HG02884 (cell line): ENCODE measurements around the gene VANGL2.
A peak's percentile ranks its signal among the peaks of the same experiment; 100 is the strongest.

Experiments used
- ATAC-seq: cut with Tn5 transposase; IDR thresholded peaks from one replicate; pipeline ENCODE4 v1.9.1; 2021; ENCODE audit warnings: mild to moderate bottlenecking, moderate library complexity; ENCODE audit not compliant: unreplicated experiment

VANGL2 gene

DNA sequence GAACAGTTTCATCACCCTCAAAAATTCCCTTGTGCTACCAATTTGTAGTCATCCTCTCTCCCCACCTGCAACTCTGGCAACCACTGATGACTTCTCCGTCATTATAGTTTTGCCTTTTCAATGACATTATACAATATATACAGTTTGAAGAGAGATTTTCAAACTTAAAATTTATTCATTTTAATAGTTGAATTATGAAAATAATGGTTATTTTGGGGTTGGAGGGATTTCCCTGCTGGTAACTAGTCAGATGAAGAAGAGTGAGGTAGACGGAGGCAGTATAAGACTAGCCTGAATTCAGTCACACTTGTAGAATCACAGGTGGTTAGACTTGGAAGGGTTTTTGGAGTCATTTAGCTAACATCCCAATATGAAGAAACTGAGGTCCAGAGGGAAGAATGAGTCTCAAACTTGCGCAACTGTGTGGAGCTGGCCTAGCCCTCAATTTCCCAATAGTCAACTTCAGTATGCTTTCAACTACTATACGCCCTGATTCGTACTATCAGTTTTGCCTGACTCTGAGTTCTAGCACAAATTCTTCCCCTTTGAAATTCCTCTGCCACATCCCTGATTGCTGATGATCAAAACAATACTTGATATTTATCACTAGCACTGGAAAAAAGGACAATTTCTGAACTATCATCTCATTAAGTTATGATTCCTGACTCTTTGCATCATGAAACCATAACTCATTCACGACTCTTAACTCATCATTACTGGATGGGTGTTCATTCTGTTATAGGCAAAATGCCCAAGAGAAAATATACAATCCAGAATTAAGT is 54.2 kb downstream of the VANGL2 start:
- peak; percentile 44 for ATAC-seq

- ATAC-seq, result no peak
Measured at GRCh38 chr1:160455153-160455517, 54.8 kb downstream of the VANGL2 start.

DNA sequence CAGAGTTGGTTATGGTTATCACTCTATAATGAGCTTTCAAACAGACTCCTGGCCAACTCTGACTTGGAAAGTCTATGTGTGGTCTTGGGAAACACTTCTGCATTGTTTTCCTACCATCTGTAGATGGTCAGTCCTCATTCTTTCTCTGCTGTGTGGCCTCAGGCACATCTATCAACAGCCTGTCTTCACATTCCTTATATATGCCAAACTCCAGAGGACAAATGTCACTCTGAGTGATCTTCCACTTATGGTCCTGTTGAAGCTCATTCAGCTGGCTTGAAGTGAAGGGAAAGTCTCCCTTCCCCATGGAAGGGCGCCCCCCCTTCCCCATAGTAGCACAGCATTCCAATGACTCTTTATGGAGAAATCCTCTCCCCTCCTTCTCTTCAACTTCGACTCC is 58.7 kb downstream of the VANGL2 start:
- ATAC-seq, result no peak

GRCh38 chr1:160459687-160460086 is 59.3 kb downstream of the VANGL2 start:
- no peak for ATAC-seq

DNA sequence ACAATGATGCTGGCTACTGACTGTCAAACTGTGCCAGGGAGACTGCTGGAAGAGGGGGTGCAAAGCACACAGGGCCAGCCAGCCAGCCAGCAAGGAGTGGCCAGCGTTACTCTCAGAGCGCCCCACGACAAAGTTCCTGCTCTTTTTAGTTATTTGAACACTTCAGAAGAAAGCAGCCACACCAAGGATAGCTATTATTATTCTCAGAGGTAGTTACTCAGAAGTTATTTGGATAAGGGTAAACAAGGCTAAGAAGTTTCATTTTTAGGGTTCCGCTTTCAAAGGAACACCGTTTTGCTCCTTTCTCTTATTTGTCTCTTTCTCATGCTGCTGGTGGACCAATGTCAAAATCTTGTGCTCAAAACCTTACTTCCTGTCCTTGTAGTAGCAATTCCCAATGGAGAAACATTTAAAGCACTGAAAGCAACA is 59.9 kb downstream of the VANGL2 start:
- ATAC-seq, result no peak

GRCh38 chr1:160460683-160461287 is 60.4 kb downstream of the VANGL2 start:
- no peak for ATAC-seq

- ATAC-seq, result no peak
Measured at GRCh38 chr1:160465123-160465522, 64.8 kb downstream of the VANGL2 start.

DNA sequence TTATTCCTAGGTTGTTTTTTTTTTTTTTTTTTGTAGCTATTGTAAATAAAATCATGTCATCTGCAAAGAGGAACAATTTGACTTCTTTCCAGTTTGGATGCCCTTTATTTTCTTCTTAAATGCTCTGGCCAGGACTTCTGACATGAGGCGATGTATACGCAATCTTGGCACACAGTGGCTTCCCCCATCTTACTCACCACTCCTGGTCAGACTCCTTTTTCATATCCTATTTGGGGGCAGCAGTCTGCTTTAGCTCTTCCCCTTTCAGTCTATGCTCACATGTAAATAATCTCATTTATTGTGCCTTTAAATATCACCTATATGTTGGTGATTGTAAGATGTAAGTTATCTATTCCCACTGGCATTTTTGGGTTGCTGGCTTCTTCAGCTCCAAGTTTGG is 66.6 kb downstream of the VANGL2 start:
- no peak for ATAC-seq

DNA sequence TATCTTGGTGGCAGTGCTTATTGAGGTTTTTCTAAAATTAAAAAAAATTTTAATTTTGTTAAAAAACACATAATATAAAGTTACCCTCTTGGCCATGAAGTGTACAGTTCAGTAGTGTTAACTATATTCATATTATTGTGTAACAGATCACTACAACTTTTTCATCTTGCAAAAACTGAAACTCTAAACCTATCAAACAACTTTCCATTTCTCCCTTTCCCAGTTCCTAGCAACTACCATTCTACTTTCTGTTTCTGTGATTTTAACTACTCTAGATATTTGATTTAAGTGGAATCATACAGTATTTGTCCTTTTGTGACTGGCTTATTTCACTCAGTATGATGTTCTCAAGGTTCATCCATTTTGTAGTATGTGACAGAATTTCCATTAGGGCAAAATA is 67.2 kb downstream of the VANGL2 start:
- ATAC-seq, result no peak

- no peak for ATAC-seq
Measured at GRCh38 chr1:160471253-160471652, 70.9 kb downstream of the VANGL2 start.

DNA sequence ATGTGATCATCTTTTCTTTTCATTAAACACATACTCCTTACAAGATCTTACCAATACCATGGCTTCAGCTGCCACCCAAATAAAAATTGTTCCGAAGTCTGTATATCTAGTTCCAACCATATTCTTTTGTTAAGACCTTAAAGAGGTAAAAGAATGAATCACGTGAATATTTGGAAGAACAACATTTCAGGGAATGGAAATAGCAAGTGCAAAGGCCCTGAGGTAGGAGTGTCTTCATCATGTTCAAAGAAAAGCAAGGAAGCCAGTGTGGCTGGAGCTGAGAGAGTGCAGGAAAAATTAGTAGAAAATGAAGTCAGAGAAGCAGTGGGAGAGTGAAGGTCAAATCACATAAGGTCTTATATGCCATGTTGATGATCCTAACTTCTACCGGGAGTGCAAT is 71.7 kb downstream of the VANGL2 start:
- no peak for ATAC-seq

- peak; percentile 72 for ATAC-seq
Measured at GRCh38 chr1:160474392-160475242, 74.3 kb downstream of the VANGL2 start.
